Lower lobe of right lung (tissue), 2 donors: ENCODE measurements around the gene NANOS2. TPM values are rescaled to one million over a fixed set of nuclear protein-coding genes. Genes with fewer than 3 reads are reported as not detected.

ENCODE experiments used
- ATAC-seq, 2 donors: fragments of 200-7000 bp; cut with Tn5 transposase; one replicate each; pipeline ENCODE4 v1.9.1; 2020 to 2022; ENCODE audit warnings: mild to moderate bottlenecking in 2 of 2, moderate library complexity in 2 of 2
- DNase-seq: peaks from one replicate; pipeline ENCODE4 v3.0.0-alpha.2; 2020
- H3K27ac ChIP-seq: fragments of 200-600 bp; one replicate; pipeline ENCODE4 v1.8.0; 2022
- H3K27me3 ChIP-seq: fragments of 200-600 bp; one replicate; pipeline ENCODE4 v1.8.0; 2022; ENCODE audit warnings: low read depth
- H3K36me3 ChIP-seq: fragments of 200-600 bp; one replicate; pipeline ENCODE4 v1.8.0; 2022; ENCODE audit warnings: mild to moderate bottlenecking
- H3K4me1 ChIP-seq: fragments of 200-600 bp; one replicate; pipeline ENCODE4 v1.8.0; 2022
- H3K4me3 ChIP-seq: fragments of 200-600 bp; one replicate; pipeline ENCODE4 v1.8.0; 2022; ENCODE audit warnings: mild to moderate bottlenecking
- H3K9me3 ChIP-seq: fragments of 200-600 bp; one replicate; pipeline ENCODE4 v1.8.0; 2022
- intact Hi-C: fragments of 100-400 bp; cut with DNase I; formaldehyde crosslinking; loops from one replicate; pipeline ENCODE4 v1.11.0; 2022
- total RNA-seq: library from RNA; stranded (reverse); fragmentation: NEBNext Ultra II Directional; extraction: Animal tissue kit (Norgen Biotek cat#: 25700); gene quantifications from one replicate; pipeline ENCODE4 v1.2.1, GENCODE V29; 2021
- TF ChIP-seq, protein P1 (sequence below): fragments of 200-600 bp; IDR thresholded peaks from one replicate; pipeline ENCODE4 v1.8.0; 2022; ENCODE audit warnings: antibody characterized with exemption, mild to moderate bottlenecking
- donor health status: DM: no; HTN: yes; CAD: no; lungs with severe emphysema.

The NANOS2 gene
- total RNA-seq, 1 donor from 2014 or later: not detected

DNA sequence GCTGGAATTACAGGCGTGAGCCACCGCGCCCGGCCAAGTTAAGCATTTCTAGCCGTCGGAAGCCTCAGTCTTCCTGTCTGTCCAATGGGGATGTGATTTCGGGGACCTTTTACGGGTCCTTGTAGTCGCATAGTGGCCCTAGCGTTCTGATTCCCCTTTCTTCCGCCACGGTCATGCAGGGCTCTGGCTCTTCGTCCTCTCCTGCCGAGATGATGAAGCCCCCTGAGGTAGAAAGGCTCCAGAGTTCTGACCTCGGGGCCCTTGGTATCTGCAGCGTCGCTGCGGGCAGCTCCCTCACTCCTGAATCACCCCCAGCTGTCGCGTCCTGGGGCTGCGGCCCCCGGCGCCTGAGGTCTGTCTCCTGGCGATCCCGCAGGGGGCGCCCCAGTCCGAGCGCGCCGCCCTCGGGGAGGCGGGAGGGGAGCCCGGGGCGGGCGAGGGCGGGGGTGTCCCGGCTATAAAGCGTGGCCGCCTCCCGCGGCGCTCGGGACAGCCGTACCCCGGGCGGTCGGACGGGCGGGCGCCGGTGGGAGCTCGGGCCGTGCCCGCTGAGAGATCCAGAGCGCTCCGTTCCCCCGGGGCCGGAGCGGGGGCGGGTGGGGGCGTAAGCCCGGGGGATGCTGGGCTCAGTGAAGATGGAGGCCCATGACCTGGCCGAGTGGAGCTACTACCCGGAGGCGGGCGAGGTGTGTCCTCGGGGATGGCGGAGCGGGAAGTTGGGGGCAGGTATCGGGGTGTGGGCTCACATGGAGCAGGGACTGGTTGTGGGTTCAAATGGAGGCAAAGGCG lies 50.5 kb downstream of the NANOS2 start, which contains the start of gene FOXA3:
TSS of gene FOXA3 (plus strand) at position 487 of the 789 bp plus-strand sequence. CDS start at position 618, 131 bp downstream.
- DNase-seq (no peak), ATAC-seq (peak; percentile 83 to 84)
- peaks cover 22% of the 10 kb centered on the region for H3K36me3 ChIP-seq
- no peaks in the 10 kb centered on the region for H3K9me3 ChIP-seq
- TF ChIP-seq, protein P1, sequence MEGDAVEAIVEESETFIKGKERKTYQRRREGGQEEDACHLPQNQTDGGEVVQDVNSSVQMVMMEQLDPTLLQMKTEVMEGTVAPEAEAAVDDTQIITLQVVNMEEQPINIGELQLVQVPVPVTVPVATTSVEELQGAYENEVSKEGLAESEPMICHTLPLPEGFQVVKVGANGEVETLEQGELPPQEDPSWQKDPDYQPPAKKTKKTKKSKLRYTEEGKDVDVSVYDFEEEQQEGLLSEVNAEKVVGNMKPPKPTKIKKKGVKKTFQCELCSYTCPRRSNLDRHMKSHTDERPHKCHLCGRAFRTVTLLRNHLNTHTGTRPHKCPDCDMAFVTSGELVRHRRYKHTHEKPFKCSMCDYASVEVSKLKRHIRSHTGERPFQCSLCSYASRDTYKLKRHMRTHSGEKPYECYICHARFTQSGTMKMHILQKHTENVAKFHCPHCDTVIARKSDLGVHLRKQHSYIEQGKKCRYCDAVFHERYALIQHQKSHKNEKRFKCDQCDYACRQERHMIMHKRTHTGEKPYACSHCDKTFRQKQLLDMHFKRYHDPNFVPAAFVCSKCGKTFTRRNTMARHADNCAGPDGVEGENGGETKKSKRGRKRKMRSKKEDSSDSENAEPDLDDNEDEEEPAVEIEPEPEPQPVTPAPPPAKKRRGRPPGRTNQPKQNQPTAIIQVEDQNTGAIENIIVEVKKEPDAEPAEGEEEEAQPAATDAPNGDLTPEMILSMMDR: peak; percentile 73
- H3K4me1 ChIP-seq: peaks cover 31% of the 10 kb centered on the region
- H3K4me3 ChIP-seq: peak within 1 kb of the TSS; percentile 99
- peaks cover 14% of the 10 kb centered on the region for H3K27me3 ChIP-seq
- no peak within 1 kb of the TSS for H3K27ac ChIP-seq
- intact Hi-C loops: no loop called here

DNA sequence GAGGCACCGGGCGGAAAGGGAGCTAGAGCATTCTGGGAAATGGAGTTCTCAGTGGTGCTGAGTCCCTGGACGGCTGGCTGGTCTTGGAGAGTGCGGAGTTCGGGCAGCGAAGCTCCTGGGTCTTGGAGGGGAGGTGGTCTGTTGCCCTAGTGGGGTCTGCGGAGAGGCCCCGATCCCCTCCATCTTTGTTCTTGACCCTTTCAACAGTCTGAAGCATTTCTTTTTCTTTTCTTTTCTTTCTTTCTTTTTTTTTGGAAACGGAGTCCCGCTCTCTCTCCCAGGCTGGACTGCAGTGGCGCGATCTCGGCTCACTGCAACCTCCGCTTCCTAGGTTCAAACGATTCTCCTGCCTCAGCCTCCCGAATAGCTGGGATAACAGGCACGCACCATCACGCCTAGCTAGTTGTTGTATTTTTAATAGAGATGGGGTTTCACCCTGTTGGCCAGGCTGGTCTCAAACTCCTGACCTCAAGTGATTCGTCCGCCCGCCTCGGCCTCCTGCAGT lies 51.2 kb downstream of the NANOS2 start:
- intact Hi-C loops: no loop called here
- DNase-seq: no peak
- H3K27me3 ChIP-seq: peaks cover 14% of the 10 kb centered on the region
- peak overlapping the region; percentile 99 for H3K4me3 ChIP-seq
- ATAC-seq: no peak
- H3K27ac ChIP-seq: no peak overlapping the region
- H3K36me3 ChIP-seq: peaks cover 28% of the 10 kb centered on the region
- peaks cover 31% of the 10 kb centered on the region for H3K4me1 ChIP-seq
- TF ChIP-seq, protein P1: no peak
- H3K9me3 ChIP-seq: no peaks in the 10 kb centered on the region

Other genes starting within 250 kb of the NANOS2 start
- gene GIPR, start 246.6 kb downstream of the NANOS2 start, total RNA-seq: 7.5 TPM
- 229 TPM for gene SNRPD2, start 222.8 kb downstream of the NANOS2 start, total RNA-seq
- 5.0 TPM for gene QPCTL, start 222.1 kb downstream of the NANOS2 start, total RNA-seq
- 19.3 TPM for gene FBXO46, start 183.9 kb downstream of the NANOS2 start, total RNA-seq
- gene MEIOSIN, start 181.3 kb downstream of the NANOS2 start, total RNA-seq: not detected
- gene SIX5, start 145.5 kb downstream of the NANOS2 start, total RNA-seq: 16.8 TPM
- 42.6 TPM for gene DMPK, start 132.3 kb downstream of the NANOS2 start, total RNA-seq
- 47.4 TPM for gene DMWD, start 121.9 kb downstream of the NANOS2 start, total RNA-seq
- gene RSPH6A, start 99.5 kb downstream of the NANOS2 start, total RNA-seq: 0.21 TPM
- gene SYMPK, start 51.6 kb downstream of the NANOS2 start, total RNA-seq: 73.1 TPM
- 0.68 TPM for gene FOXA3, start 50.5 kb downstream of the NANOS2 start, total RNA-seq
- gene IRF2BP1, start 28.6 kb downstream of the NANOS2 start, total RNA-seq: 21.4 TPM
- 7.5 TPM for gene MYPOP, start 12.2 kb downstream of the NANOS2 start, total RNA-seq
- gene NOVA2, start 59.1 kb upstream of the NANOS2 start, total RNA-seq: 18.8 TPM
- gene CCDC61, start 80.7 kb upstream of the NANOS2 start, total RNA-seq: 16.3 TPM
- gene PGLYRP1, start 108.3 kb upstream of the NANOS2 start, total RNA-seq: 3.0 TPM
- not detected for gene IGFL4, start 126.2 kb upstream of the NANOS2 start, total RNA-seq
- not detected for gene IGFL3, start 209.9 kb upstream of the NANOS2 start, total RNA-seq
- gene IGFL2, start 233.5 kb upstream of the NANOS2 start, total RNA-seq: not detected